ENCODE data around the gene PDE4A.

The PDE4A gene

GRCh38 chr19:10517760-10518443 is 97.6 kb downstream of the PDE4A start:
- in situ Hi-C loops (cut with HindIII; ENCODE audit: low pct_unique_long_range_greater_than_20kb, low sequenced_read_pairs) = no loop called here
- no peak for DNase-seq (ENCODE audit: low read depth in 1 of 2, low spot score in 1 of 2)
- TF ChIP-seq JUND (IDR thresholded peaks at IDR 0.05; ENCODE audit: low read depth) = no peak

GRCh38 chr19:10518444-10519361 is 98.4 kb downstream of the PDE4A start:
- no peak for DNase-seq (ENCODE audit: low read depth in 1 of 2, low spot score in 1 of 2)

More at GRCh38 chr19:10518444-10519361, 98.4 kb downstream of the PDE4A start:
- TF ChIP-seq JUND (IDR thresholded peaks at IDR 0.05; ENCODE audit: low read depth) = no peak
- in situ Hi-C loops (cut with HindIII; ENCODE audit: low pct_unique_long_range_greater_than_20kb, low sequenced_read_pairs) = no loop called here
